AG09309 (cell line): Measurements from ENCODE around the gene ZYX.

Experiments
- DNase-seq: peaks from one replicate; pipeline ENCODE4 v3.0.0-alpha.2; 2010; ENCODE audit warnings: low read depth
- H3K4me3 ChIP-seq: 2 replicates; pipeline ENCODE4 v1.5.1; 2011; ENCODE audit warnings: mild to moderate bottlenecking, low read depth, low read length, moderate library complexity; ENCODE audit not compliant: control insufficient read depth
- TF ChIP-seq, protein P1 (sequence below): IDR thresholded peaks from 2 replicates; pipeline ENCODE4 v1.5.1; 2011; ENCODE audit warnings: mild to moderate bottlenecking, low read depth, low read length, inconsistent platforms; ENCODE audit not compliant: insufficient read depth, control insufficient read depth; ENCODE audit errors: missing control alignments

ZYX gene

DNA sequence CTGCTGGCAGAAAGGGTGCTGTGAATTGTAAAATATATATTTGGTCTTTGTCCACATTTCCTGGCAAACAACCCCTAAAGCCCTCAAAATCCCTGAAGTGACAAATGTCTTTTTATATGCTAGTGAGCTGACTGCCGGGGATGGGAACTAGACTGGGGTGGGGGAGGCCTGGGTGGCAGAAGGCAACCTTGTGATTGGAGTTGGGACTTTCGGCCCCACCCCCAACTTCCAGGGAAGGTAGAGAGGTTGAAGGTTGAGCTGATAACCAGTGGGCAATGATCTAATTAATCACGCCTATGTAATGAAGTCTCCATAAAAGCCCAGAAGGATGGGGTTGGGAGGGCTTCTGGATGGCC lies 24.8 kb downstream of the ZYX start:
- TF ChIP-seq, protein P1, sequence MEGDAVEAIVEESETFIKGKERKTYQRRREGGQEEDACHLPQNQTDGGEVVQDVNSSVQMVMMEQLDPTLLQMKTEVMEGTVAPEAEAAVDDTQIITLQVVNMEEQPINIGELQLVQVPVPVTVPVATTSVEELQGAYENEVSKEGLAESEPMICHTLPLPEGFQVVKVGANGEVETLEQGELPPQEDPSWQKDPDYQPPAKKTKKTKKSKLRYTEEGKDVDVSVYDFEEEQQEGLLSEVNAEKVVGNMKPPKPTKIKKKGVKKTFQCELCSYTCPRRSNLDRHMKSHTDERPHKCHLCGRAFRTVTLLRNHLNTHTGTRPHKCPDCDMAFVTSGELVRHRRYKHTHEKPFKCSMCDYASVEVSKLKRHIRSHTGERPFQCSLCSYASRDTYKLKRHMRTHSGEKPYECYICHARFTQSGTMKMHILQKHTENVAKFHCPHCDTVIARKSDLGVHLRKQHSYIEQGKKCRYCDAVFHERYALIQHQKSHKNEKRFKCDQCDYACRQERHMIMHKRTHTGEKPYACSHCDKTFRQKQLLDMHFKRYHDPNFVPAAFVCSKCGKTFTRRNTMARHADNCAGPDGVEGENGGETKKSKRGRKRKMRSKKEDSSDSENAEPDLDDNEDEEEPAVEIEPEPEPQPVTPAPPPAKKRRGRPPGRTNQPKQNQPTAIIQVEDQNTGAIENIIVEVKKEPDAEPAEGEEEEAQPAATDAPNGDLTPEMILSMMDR: no peak
- no peak for DNase-seq
- H3K4me3 ChIP-seq: no peak overlapping the region

DNA sequence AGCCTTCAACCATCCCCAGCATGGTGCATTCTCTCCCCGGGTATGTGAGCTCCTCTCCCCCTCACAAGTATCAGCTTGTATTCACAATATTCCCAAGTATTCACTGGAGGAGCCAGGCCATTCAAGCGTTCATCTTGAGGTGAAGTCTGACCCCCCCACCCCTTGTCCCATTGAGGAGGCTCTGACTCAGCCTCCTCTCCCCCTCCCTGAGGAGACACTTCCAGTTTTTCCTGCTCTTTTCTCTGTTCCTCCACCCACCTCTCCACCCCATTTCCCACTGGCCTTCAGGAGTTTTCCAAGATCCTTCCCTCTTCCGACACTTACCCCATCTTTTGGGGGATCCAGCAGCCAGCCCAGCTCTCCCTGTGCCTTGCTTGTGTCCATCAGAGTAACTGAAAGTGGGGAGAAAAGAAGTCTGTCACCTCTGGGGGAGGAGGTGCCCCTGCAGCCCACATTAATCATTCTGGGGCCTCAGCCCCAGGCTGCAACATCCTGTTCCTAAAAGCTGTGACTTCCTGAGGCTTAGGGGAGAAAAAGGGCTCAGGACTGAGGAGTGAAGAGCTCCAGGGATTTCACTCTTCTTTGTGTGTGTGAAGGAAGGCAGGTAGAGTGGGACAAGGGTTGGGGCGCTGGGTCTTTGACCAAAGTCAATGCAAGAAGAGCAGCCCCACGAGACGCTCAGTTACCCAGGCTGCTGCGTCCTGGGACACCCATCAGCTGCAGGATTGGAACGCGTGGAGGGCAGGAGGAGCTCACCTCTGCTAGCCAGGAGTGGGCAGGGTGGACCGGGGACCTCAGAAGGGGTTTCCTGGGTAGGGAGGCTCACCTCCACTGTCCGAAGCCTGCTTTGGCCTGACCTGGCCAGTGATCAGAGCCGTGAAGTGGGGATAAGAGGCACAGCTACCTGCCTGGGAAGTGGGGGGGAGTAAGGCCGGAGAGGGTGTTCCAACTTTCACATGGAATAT lies 26.4 kb downstream of the ZYX start:
- H3K4me3 ChIP-seq: no peak overlapping the region
- TF ChIP-seq, protein P1: no peak
- no peak for DNase-seq

DNA sequence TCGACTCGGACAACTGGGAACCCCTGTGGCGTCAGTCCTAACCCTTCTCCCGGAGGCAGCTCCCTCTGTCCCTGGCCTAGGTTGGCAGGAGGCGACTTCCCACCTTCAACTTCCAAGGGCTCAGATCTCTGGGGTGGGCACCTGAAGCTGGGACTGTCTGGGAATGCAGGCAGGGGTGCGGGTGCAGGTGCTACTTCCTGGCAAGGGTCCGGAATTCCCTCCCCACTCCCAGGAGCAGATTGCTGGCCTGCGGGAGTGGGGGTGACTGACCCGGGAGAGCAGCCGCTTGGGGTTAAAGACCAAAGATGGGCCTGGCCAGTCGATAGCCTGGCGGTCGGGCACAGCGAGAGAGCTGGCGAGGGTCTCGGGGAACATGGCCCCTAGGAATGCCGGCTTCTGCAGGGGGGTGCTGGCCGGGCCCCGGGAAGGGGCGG lies 27.1 kb downstream of the ZYX start:
- no peak for DNase-seq
- no peak overlapping the region for H3K4me3 ChIP-seq
- TF ChIP-seq, protein P1: no peak

DNA sequence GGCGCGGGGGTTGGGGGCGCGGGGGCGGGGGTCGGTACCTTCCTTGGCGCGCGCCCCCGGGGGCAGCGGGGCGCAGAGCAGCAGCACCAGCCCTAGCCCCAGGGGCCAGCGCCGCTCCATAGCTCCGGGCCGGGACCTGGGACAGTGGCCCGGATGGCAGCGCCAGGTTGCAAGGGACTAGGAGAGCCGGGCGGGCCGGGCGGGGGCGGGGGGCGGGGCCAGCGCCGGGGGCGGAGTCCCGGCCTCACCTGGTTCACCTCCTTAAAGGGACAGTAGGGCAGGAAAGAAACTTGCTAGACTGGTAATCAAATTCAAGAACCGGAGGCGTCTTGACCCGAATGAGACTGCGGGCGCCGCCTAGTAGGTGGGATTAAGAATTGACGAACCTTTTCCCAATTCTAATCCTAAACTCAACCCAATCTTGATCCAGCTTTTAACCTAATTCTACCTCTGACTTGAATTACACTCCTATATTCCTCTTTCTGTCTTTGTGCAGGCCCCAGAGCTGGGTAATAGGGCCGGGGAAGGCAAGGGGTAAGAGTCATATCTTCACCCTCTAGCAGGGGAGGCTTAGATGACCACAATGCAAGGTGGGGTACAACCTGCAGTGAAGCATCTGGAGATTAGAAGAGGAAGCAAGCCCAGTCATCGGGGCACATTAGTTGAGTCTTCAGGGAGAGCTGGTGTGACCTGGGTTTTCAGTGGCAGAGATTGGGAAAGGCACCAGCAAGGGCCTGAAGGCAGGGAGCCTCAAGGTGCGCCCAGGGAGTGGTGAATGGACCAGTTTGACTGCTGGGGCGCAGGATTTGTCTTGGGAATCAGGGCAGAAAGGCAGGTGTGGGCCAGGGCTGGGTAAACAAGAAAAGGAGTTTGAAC lies 27.8 kb downstream of the ZYX start, which contains the start of gene EPHA1:
EPHA1 (minus strand) TSS at position 171 of the 876 bp plus-strand sequence; CDS start at position 120, 51 bp downstream.
- DNase-seq: no peak
- no peak within 1 kb of the TSS for H3K4me3 ChIP-seq
- TF ChIP-seq, protein P1: peak; percentile 26

DNA sequence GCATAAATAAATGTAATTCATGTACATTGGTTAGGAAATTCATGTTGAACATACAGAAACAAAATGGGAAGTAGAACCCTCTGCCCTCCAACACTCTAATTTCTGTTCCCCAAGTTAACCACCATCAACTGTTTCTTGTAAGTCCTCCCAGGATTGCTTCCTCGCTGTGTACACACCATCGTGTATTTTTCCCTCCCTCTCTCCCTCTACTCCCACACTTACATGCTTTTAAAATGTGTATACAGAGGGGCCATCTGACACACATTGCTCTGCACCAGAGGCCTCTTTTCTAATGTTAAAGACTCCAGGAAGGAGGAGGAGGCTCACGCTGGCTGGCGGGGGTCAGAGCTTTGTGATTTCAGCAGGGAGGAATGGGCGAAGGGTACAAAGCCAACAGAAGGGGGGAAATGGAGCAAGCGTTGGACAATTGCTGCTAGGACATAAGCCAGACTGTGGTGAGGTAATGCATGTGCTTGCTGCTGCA lies 29.4 kb downstream of the ZYX start:
- TF ChIP-seq, protein P1: no peak
- DNase-seq: no peak
- no peak overlapping the region for H3K4me3 ChIP-seq

DNA sequence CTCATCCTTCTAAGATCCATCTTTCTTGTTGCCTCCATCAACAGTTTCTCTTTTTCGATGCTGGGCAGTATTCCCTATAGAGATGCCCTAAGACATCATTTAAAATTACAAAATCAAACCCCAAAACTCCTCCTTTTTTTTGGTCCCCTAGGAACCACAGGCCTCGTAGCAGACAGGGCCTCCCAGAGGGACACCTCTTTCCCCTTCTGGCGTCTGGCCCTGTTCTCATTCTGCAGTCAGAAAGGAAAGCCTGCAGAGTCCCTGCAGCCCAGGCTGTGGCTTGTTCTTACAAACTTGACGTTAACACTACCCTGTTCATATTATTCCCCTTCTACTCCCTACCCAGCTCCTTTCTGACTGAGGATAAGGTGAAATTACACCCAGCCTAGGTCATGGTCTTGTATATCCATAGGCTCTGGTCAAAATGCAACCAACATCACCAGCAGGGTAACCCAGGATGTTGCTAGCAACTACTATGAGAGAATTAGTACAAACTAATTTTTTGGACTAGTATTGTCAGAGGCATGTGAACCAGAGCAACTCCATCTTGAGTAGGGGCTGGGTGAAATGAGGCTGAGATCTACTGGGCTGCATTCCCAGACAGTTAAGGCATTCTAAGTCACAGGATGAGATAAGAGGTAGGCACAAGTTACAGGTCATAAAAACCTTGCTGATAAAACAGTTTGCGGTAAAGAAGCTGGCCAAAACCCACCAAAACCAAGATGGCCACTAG lies 31.0 kb downstream of the ZYX start:
- TF ChIP-seq, protein P1: no peak
- no peak overlapping the region for H3K4me3 ChIP-seq
- no peak for DNase-seq
